Brain microvascular endothelial cell (primary cell): ENCODE measurements around the gene WDR43.

Experiments
- DNase-seq: peaks from one replicate; pipeline ENCODE4 v3.0.0-alpha.2; 2020
- H3K27ac ChIP-seq: fragments of 250-450 bp; sonication (Bioruptor Pico); 2 replicates; pipeline ENCODE4 v1.5.1; 2020; ENCODE audit warnings: mild to moderate bottlenecking, moderate library complexity
- H3K27me3 ChIP-seq: fragments of 250-450 bp; sonication (Bioruptor Pico); replicated peaks from 2 replicates; pipeline ENCODE4 v1.5.1; 2020; ENCODE audit warnings: mild to moderate bottlenecking
- H3K36me3 ChIP-seq: fragments of 250-450 bp; sonication (Bioruptor Pico); replicated peaks from 2 replicates; pipeline ENCODE4 v1.5.1; 2020; ENCODE audit warnings: mild to moderate bottlenecking
- H3K4me3 ChIP-seq: 2 replicates; pipeline ENCODE4 v1.5.1; 2011; ENCODE audit warnings: low read depth, mild to moderate bottlenecking, control low read depth, low read length, moderate library complexity
- CTCF ChIP-seq: IDR thresholded peaks from 2 replicates; pipeline ENCODE4 v1.5.1; 2011; ENCODE audit warnings: low read depth, mild to moderate bottlenecking, moderate library complexity, low read length, control low read depth, inconsistent platforms; ENCODE audit errors: missing control alignments
- in situ Hi-C: cut with HindIII; loops from 2 replicates; pipeline ENCODE4 v1.10.0; 2017; ENCODE audit warnings: low sequenced_read_pairs, low pct_ligation_motif_present

The WDR43 gene

DNA sequence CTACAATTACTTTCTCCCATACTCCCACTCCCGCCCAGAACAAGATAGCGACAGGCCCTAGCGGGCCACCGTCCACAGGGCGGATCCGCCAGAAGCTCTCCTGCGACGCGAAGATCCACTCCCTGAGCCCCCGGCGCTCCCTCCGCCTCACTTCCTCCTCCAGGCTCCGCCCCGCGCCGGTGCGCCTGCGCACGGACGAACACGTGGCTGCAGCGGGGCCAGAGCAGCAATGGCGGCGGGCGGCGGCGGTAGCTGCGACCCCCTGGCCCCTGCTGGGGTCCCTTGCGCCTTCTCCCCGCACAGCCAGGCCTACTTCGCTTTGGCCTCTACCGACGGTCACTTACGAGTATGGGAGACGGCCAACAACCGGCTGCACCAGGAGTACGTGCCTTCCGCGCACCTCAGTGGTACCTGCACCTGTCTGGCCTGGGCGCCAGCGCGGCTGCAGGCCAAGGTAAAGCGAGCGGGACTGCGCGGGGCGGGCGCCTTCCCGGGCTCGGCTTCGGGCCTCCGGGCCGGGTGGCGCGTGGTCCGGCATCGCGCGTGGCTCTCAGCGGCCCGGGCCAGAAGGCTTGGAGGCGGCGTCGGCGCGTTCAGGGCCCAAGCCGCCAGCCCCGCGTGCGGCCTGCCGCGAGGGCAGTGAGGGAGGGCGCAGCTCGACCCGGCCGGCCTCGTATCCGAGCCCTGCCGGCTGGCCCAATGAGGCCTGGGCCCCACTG lies at the start of gene WDR43:
TSS of gene WDR43 (plus strand) at position 198 of the 719 bp plus-strand sequence. CDS start at position 230, 32 bp downstream.
- Histone ChIP-seq H3K36me3 (no peaks in the 10 kb centered on the region), H3K4me3 (peak within 1 kb of the TSS; percentile 98), H3K27me3 (no peaks in the 10 kb centered on the region), H3K27ac (peak within 1 kb of the TSS; percentile 66)
- peak; percentile 98 for DNase-seq
- TF ChIP-seq CTCF: no peak
- in situ Hi-C loops: no loop called here

- in situ Hi-C loops: no loop called here
- Histone ChIP-seq H3K27me3 (no peaks in the 10 kb centered on the region), H3K36me3 (no peaks in the 10 kb centered on the region), H3K4me3 (no peak overlapping the region), H3K27ac (no peak overlapping the region)
- TF ChIP-seq CTCF: no peak
- no peak for DNase-seq
Measured at GRCh38 chr2:28855193-28855592, 39.3 kb upstream of the WDR43 start.

DNA sequence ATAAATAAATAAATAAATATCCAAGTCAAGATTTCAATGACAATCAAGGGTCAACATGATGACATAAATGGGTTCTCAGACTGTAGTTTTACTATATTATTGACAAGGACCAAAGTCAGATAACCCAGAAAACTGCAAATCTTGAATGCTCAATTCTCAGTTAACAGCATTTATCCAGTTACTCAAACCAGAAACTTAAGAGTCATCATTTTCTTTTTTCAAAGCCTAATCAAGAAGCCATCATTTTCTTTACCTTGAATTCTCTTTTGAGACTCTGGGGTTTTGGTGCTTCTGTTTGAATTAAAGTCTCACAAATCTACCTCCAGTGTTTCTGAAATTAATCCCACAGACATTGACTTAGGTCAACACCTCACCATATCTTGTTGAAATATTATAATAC lies 38.5 kb upstream of the WDR43 start:
- H3K27me3 ChIP-seq: no peaks in the 10 kb centered on the region
- H3K4me3 ChIP-seq: no peak overlapping the region
- DNase-seq: no peak
- no peak for TF ChIP-seq CTCF
- H3K36me3 ChIP-seq: peaks cover 4% of the 10 kb centered on the region
- H3K27ac ChIP-seq: no peak overlapping the region
- in situ Hi-C loops: no loop called here

DNA sequence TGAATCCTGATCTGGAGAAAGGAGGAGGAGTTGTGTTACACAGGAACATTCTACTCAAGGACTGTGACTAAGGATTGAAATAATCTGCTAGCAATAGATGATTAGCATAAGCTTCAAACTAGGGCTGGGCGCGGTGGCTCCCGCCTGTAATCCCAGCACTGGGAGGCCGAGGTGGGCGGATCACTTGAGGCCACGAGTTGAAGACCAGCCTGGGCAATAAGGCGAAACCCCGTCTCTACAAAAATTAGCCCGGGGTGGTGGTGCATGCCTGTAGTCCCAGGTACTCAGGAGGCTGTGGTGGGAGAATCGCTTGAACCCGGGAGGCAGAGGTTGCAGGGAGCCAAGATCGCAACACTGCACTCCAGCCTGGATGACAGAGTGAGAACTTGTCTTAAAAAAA lies 25.9 kb upstream of the WDR43 start:
- TF ChIP-seq CTCF: no peak
- in situ Hi-C loops: no loop called here
- no peaks in the 10 kb centered on the region for H3K27me3 ChIP-seq
- H3K36me3 ChIP-seq: no peaks in the 10 kb centered on the region
- no peak overlapping the region for H3K27ac ChIP-seq
- DNase-seq: no peak
- peak overlapping the region; percentile 5 for H3K4me3 ChIP-seq

GRCh38 chr2:28869494-28870145 lies 24.8 kb upstream of the WDR43 start:
- TF ChIP-seq CTCF: no peak
- DNase-seq: no peak

More at GRCh38 chr2:28869494-28870145, 24.8 kb upstream of the WDR43 start:
- H3K36me3 ChIP-seq: no peaks in the 10 kb centered on the region
- H3K27ac ChIP-seq: peak overlapping the region; percentile 73
- in situ Hi-C loops: no loop called here
- H3K4me3 ChIP-seq: peak overlapping the region; percentile 97
- no peaks in the 10 kb centered on the region for H3K27me3 ChIP-seq
